Kidney epithelial cell (primary cell): ENCODE measurements around the gene COX17. TPM values are rescaled to one million over a fixed set of nuclear protein-coding genes. Genes with fewer than 3 reads are reported as not detected.

Source experiments
- DNase-seq: peaks from one replicate; pipeline ENCODE4 v3.0.0-alpha.2; 2010; ENCODE audit warnings: low read depth
- H3K27me3 ChIP-seq: 2 replicates; pipeline ENCODE4 v1.6.0; 2011; ENCODE audit warnings: low read length; ENCODE audit not compliant: control insufficient read depth, insufficient read depth
- H3K36me3 ChIP-seq: 2 replicates; pipeline ENCODE4 v1.5.1; 2011; ENCODE audit warnings: low read length; ENCODE audit not compliant: control insufficient read depth, insufficient read depth
- H3K4me3 ChIP-seq: 2 replicates; pipeline ENCODE4 v1.5.1; 2011; ENCODE audit warnings: low read depth, mild to moderate bottlenecking, control low read depth, low read length
- total RNA-seq: library from RNA; depleted of rRNA; stranded (reverse); fragments of >200 nt; gene quantifications from 2 replicates; pipeline ENCODE4 v1.2.3, GENCODE V29; 2015
- TF ChIP-seq, protein P1 (sequence below): IDR thresholded peaks from 2 replicates; pipeline ENCODE4 v1.5.1; 2011; ENCODE audit warnings: mild to moderate bottlenecking, moderate library complexity, low read length, control low read depth, inconsistent platforms; ENCODE audit not compliant: insufficient read depth, poor library complexity, severe bottlenecking

The COX17 gene
- total RNA-seq, 1 donor from 2014 or later = 27.4 TPM

- Histone ChIP-seq H3K36me3 (no peaks in the 10 kb centered on the region), H3K4me3 (no peak overlapping the region), H3K27me3 (no peaks in the 10 kb centered on the region)
- TF ChIP-seq, protein P1, sequence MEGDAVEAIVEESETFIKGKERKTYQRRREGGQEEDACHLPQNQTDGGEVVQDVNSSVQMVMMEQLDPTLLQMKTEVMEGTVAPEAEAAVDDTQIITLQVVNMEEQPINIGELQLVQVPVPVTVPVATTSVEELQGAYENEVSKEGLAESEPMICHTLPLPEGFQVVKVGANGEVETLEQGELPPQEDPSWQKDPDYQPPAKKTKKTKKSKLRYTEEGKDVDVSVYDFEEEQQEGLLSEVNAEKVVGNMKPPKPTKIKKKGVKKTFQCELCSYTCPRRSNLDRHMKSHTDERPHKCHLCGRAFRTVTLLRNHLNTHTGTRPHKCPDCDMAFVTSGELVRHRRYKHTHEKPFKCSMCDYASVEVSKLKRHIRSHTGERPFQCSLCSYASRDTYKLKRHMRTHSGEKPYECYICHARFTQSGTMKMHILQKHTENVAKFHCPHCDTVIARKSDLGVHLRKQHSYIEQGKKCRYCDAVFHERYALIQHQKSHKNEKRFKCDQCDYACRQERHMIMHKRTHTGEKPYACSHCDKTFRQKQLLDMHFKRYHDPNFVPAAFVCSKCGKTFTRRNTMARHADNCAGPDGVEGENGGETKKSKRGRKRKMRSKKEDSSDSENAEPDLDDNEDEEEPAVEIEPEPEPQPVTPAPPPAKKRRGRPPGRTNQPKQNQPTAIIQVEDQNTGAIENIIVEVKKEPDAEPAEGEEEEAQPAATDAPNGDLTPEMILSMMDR = no peak
- no peak for DNase-seq
Observed at GRCh38 chr3:119624002-119624720, 53.0 kb downstream of the COX17 start.

DNA sequence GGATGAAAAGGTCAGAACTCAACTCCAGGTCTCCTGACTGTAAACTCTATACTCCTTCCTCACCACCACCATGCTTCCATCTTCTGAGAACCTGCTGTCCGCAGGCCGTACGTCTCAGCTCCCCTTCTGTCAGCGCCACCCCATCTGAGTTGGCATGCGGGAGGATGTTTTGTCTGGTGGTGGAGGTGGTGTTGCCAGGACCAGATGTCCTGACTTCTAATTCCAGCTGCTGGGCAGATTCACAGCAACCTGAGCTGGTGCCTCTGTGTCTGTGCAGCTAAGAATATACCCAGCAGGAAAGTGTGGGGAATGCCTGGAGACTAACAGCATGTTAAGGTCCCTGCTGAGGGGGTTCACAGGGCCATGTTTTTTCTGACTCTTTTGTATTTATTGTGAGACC is 56.3 kb downstream of the COX17 start:
- H3K4me3 ChIP-seq = no peak overlapping the region
- H3K36me3 ChIP-seq = no peaks in the 10 kb centered on the region
- TF ChIP-seq, protein P1 = no peak
- DNase-seq = no peak
- no peaks in the 10 kb centered on the region for H3K27me3 ChIP-seq

Other genes starting within 250 kb of the COX17 start
- gene TMEM39A, start 213.8 kb downstream of the COX17 start, total RNA-seq = 27.7 and 52.9 TPM in 2 replicates
- gene POGLUT1, start 208.4 kb downstream of the COX17 start, total RNA-seq = 15.5 and 20.3 TPM in 2 replicates
- 55.5 and 56.0 TPM in 2 replicates for gene TIMMDC1, start 178.9 kb downstream of the COX17 start, total RNA-seq
- gene CD80, start 117.8 kb downstream of the COX17 start, total RNA-seq = not detected in 2 replicates
- gene ADPRH, start 97.9 kb downstream of the COX17 start, total RNA-seq = 7.3 and 10.1 TPM in 2 replicates
- gene PLA1A, start 79.5 kb downstream of the COX17 start, total RNA-seq = 0.75 and 1.4 TPM in 2 replicates
- 1.0 and 4.9 TPM in 2 replicates for gene POPDC2, start 16.8 kb downstream of the COX17 start, total RNA-seq
- 3.3 and 7.1 TPM in 2 replicates for gene CFAP91, start 25.6 kb upstream of the COX17 start, total RNA-seq
- 0.14 and 0.79 TPM in 2 replicates for gene NR1I2, start 104.7 kb upstream of the COX17 start, total RNA-seq